Measurements from ENCODE around the gene ITFG2.
"Not testable (repeated sequence)": the region's sequence is repeated elsewhere in the genome, so short reads cannot be mapped to it uniquely, and the experiment has no call there.

ITFG2 gene

GRCh38 chr12:2832550-2833127 lies 20.2 kb downstream of the ITFG2 start:
- no peak for DNase-seq

- DNase-seq = no peak
Observed at GRCh38 chr12:2833327-2833726, 20.9 kb downstream of the ITFG2 start.

- no peak for DNase-seq
Observed at GRCh38 chr12:2833810-2834209, 21.3 kb downstream of the ITFG2 start.

- DNase-seq = peak; percentile 48
Observed at GRCh38 chr12:2834581-2835491, 22.4 kb downstream of the ITFG2 start, which contains the start of gene NRIP2. Gene NRIP2 (minus strand): TSS chr12:2835035. CDS start chr12:2834983, 52 bp downstream.

GRCh38 chr12:2835691-2836403 lies 23.4 kb downstream of the ITFG2 start:
- DNase-seq = no peak

- no peak for DNase-seq
Observed at GRCh38 chr12:2836574-2836973, 24.1 kb downstream of the ITFG2 start.

- no peak for DNase-seq
Observed at GRCh38 chr12:2841056-2841650, 28.7 kb downstream of the ITFG2 start.

GRCh38 chr12:2842948-2843347 lies 30.5 kb downstream of the ITFG2 start:
- no peak for DNase-seq

- peak; percentile 45 for DNase-seq
Observed at GRCh38 chr12:2844786-2845185, 32.3 kb downstream of the ITFG2 start.

GRCh38 chr12:2845280-2845679 lies 32.8 kb downstream of the ITFG2 start:
- DNase-seq = peak; percentile 88

GRCh38 chr12:2851931-2852330 lies 39.5 kb downstream of the ITFG2 start:
- DNase-seq = no peak

GRCh38 chr12:2853626-2854025 lies 41.2 kb downstream of the ITFG2 start:
- peak; percentile 80 for DNase-seq

- DNase-seq = no peak
Observed at GRCh38 chr12:2854669-2855453, 42.4 kb downstream of the ITFG2 start.

GRCh38 chr12:2855546-2855945 lies 43.1 kb downstream of the ITFG2 start:
- no peak for DNase-seq

- no peak for DNase-seq
Observed at GRCh38 chr12:2856051-2856450, 43.6 kb downstream of the ITFG2 start.

- no peak for DNase-seq
Observed at GRCh38 chr12:2857021-2857431, 44.6 kb downstream of the ITFG2 start, which contains the start of gene TEX52. Gene TEX52 (minus strand): TSS chr12:2857039. CDS start chr12:2857026, 13 bp downstream.

- DNase-seq = no peak
Observed at GRCh38 chr12:2857576-2857975, 45.1 kb downstream of the ITFG2 start.

- no peak for DNase-seq
Observed at GRCh38 chr12:2858334-2858733, 45.9 kb downstream of the ITFG2 start.

GRCh38 chr12:2858944-2859421 lies 46.5 kb downstream of the ITFG2 start:
- no peak for DNase-seq

GRCh38 chr12:2860170-2860569 lies 47.7 kb downstream of the ITFG2 start:
- no peak for DNase-seq

- DNase-seq = no peak
Observed at GRCh38 chr12:2862876-2863275, 50.4 kb downstream of the ITFG2 start.

GRCh38 chr12:2863402-2863801 lies 50.9 kb downstream of the ITFG2 start:
- DNase-seq = not testable (repeated sequence)

Data from fibroblast of skin of right quadriceps (primary cell).